Liver (tissue), 3 donors: ENCODE results near the gene CH25H.
A peak's percentile ranks its signal among the peaks of the same experiment; 100 is the strongest.

Experiments used
- FOXA1 ChIP-seq: IDR thresholded peaks from 2 replicates; pipeline ENCODE4 v1.6.1; 2016; ENCODE audit warnings: antibody characterized with exemption
- GABPA ChIP-seq, 2 donors: IDR thresholded peaks in 1 of 2; conservative IDR thresholded peaks in 1 of 2; 2 replicates each; pipeline ENCODE4 v1.6.1; 2016; ENCODE audit warnings: antibody characterized with exemption in 2 of 2, mild to moderate bottlenecking in 1 of 2, moderate library complexity in 1 of 2
- JUND ChIP-seq, 2 donors: IDR thresholded peaks; 2 replicates each; pipeline ENCODE4 v1.6.1; 2016; ENCODE audit warnings: antibody characterized with exemption in 2 of 2
- RAD21 ChIP-seq, 2 donors: IDR thresholded peaks; 2 replicates each; pipeline ENCODE4 v1.6.1; 2016; ENCODE audit warnings: antibody characterized with exemption in 2 of 2, mild to moderate bottlenecking in 2 of 2
- TAF1 ChIP-seq: conservative IDR thresholded peaks from 2 replicates; pipeline ENCODE4 v1.6.1; 2016; ENCODE audit warnings: antibody characterized with exemption, mild to moderate bottlenecking
- TF ChIP-seq, protein P1 (sequence below): fragments of 150-350 bp; IDR thresholded peaks from 2 replicates; pipeline ENCODE4 v1.5.1; 2017; ENCODE audit warnings: improper control_type of control experiment, low read depth, low read length; ENCODE audit not compliant: missing input control
- TF ChIP-seq, protein P2 (sequence below): IDR thresholded peaks from 2 replicates; pipeline ENCODE4 v1.6.1; 2016; ENCODE audit warnings: antibody characterized with exemption
- donor health status: healthy.
- donor health status: healthy.

DNA sequence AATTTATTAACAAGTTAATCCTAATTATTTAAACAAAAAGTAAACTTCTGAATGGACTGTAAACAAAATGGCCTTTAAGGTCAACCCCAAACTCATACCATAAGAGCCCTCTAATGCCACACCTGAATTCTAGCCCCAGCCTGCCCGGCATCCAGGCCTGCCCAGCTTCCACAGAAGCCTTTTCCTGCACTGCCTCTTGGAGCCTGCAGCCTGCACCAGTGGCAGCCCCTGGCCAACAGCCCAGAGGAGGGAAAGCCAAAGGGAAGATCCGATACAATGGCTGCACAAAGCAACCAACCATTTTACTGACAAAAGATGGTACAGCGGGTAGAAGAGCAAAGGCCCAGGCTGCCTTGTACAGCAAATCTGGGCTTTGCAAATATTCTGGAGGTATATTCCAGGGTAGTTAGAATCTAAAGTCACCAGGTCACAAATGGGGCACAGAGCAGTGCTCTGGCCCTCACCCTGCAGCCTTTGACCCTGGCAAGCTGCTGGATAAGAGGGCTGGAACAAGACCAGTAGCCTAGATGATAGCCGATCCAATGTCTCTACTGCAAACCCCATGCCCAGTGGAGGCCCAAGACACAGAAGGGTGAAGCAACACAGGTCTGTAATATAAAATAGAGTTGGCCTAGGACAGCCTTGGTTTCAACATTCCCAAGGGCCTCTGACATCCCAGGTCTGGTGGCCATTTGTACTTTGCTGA, 12.5 kb upstream of the CH25H start:
- TF ChIP-seq, protein P1, sequence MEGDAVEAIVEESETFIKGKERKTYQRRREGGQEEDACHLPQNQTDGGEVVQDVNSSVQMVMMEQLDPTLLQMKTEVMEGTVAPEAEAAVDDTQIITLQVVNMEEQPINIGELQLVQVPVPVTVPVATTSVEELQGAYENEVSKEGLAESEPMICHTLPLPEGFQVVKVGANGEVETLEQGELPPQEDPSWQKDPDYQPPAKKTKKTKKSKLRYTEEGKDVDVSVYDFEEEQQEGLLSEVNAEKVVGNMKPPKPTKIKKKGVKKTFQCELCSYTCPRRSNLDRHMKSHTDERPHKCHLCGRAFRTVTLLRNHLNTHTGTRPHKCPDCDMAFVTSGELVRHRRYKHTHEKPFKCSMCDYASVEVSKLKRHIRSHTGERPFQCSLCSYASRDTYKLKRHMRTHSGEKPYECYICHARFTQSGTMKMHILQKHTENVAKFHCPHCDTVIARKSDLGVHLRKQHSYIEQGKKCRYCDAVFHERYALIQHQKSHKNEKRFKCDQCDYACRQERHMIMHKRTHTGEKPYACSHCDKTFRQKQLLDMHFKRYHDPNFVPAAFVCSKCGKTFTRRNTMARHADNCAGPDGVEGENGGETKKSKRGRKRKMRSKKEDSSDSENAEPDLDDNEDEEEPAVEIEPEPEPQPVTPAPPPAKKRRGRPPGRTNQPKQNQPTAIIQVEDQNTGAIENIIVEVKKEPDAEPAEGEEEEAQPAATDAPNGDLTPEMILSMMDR, result no peak
- peak; percentile 42 to 53 for TF ChIP-seq JUND (IDR thresholded peaks at IDR 0.05)
- TF ChIP-seq FOXA1, result no peak
- peak; percentile 29 to 38 for TF ChIP-seq RAD21 (IDR thresholded peaks at IDR 0.05)
- TF ChIP-seq GABPA (IDR thresholded peaks at IDR 0.05 in 1 of 2, conservative IDR thresholded peaks at IDR 0.05 in 1 of 2), result no peak
- no peak for TF ChIP-seq TAF1
- TF ChIP-seq, protein P2, sequence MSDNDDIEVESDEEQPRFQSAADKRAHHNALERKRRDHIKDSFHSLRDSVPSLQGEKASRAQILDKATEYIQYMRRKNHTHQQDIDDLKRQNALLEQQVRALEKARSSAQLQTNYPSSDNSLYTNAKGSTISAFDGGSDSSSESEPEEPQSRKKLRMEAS, result peak; percentile 54
